DOHH2 (cell line): ENCODE results near the gene RHOBTB3.

Source experiments
- H3F3A ChIP-seq: fragments of 200-600 bp; sonication (generic), shearing (Covaris generic); 2 replicates; pipeline ENCODE4 v1.6.0; 2016; ENCODE audit warnings: antibody characterized with exemption, mild to moderate bottlenecking; ENCODE audit not compliant: control insufficient read depth, insufficient read depth
- H3K27ac ChIP-seq: fragments of 200-600 bp; sonication (generic); 2 replicates; pipeline ENCODE4 v1.5.1; 2014; ENCODE audit warnings: low read depth, mild to moderate bottlenecking, low read length, moderate library complexity
- H3K27me3 ChIP-seq: fragments of 200-600 bp; sonication (generic); 2 replicates; pipeline ENCODE4 v1.6.1; 2014; ENCODE audit warnings: mild to moderate bottlenecking, low read length, mixed read lengths; ENCODE audit not compliant: control insufficient read depth
- H3K36me3 ChIP-seq: fragments of 200-600 bp; sonication (generic); 2 replicates; pipeline ENCODE4 v1.6.1; 2014; ENCODE audit warnings: mild to moderate bottlenecking, low read length, moderate library complexity, mixed read lengths; ENCODE audit not compliant: control insufficient read depth
- H3K4me1 ChIP-seq: fragments of 200-600 bp; sonication (generic); 2 replicates; pipeline ENCODE4 v1.6.1; 2014; ENCODE audit warnings: mild to moderate bottlenecking, low read length, mixed read lengths; ENCODE audit not compliant: control insufficient read depth
- H3K4me2 ChIP-seq: fragments of 200-600 bp; sonication (generic); 2 replicates; pipeline ENCODE4 v1.6.0; 2014; ENCODE audit warnings: mild to moderate bottlenecking, low read length, moderate library complexity
- H3K4me3 ChIP-seq: fragments of 200-600 bp; sonication (generic); 2 replicates; pipeline ENCODE4 v1.5.1; 2014; ENCODE audit warnings: mild to moderate bottlenecking, low read length, mixed read lengths
- H3K79me2 ChIP-seq: fragments of 200-600 bp; sonication (generic); 2 replicates; pipeline ENCODE4 v1.6.1; 2014; ENCODE audit warnings: mild to moderate bottlenecking, low read length, mixed read lengths; ENCODE audit not compliant: control insufficient read depth
- H3K9me2 ChIP-seq: fragments of 200-600 bp; sonication (generic); replicated peaks from 2 replicates; pipeline ENCODE4 v1.6.1; 2014; ENCODE audit warnings: mild to moderate bottlenecking, low read length, mixed read lengths; ENCODE audit not compliant: control insufficient read depth
- H3K9me3 ChIP-seq: fragments of 200-600 bp; sonication (generic); 2 replicates; pipeline ENCODE4 v1.6.1; 2014; ENCODE audit warnings: antibody characterized with exemption, low read length, mixed read lengths; ENCODE audit not compliant: control insufficient read depth, insufficient read depth
- H4K20me1 ChIP-seq: fragments of 200-600 bp; sonication (generic); 2 replicates; pipeline ENCODE4 v1.6.0; 2014; ENCODE audit warnings: low read depth, mild to moderate bottlenecking, antibody characterized with exemption, low read length, moderate library complexity; ENCODE audit not compliant: control insufficient read depth, insufficient read depth
- CTCF ChIP-seq: fragments of 200-600 bp; sonication (generic); IDR thresholded peaks from one replicate; pipeline ENCODE4 v1.5.1; 2014; ENCODE audit warnings: antibody characterized with exemption, mild to moderate bottlenecking, low read depth, low read length; ENCODE audit not compliant: poor library complexity, severe bottlenecking
- EZH2phosphoT487 ChIP-seq: fragments of 200-600 bp; sonication (generic); IDR thresholded peaks from 2 replicates; pipeline ENCODE4 v1.6.1; 2017; ENCODE audit warnings: borderline replicate concordance, mild to moderate bottlenecking, antibody characterized with exemption, low read length, moderate library complexity, mixed read lengths

The RHOBTB3 gene

DNA sequence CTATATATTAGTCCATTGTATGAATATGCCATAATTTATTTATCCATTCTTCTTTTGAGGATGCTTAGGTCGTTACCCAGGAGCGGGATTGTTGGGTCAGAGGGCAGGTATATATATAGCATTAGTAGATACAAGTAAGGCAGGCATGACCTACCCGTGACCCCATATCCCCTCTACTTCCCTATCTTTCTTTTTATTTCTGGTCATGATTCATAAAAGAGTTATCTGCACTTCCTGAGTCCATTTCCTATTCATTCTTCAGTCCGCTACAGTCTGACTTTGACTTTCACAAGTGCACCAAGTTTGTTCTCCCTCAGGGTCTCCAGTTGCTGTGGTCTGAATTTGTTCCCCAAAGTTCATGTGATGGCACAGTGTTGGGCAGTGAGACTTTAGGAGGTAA, 6.9 kb downstream of the RHOBTB3 start:
- no peaks in the 10 kb centered on the region for H3K9me2 ChIP-seq
- no peaks in the 10 kb centered on the region for H3K9me3 ChIP-seq
- no peak overlapping the region for H3K4me3 ChIP-seq
- TF ChIP-seq EZH2phosphoT487 (no peak), CTCF (no peak)
- H3K27me3 ChIP-seq = peaks cover 29% of the 10 kb centered on the region
- H3F3A ChIP-seq = no peaks in the 10 kb centered on the region
- H3K36me3 ChIP-seq = no peaks in the 10 kb centered on the region
- no peaks in the 10 kb centered on the region for H4K20me1 ChIP-seq
- no peaks in the 10 kb centered on the region for H3K79me2 ChIP-seq
- H3K4me2 ChIP-seq = no peak overlapping the region
- H3K4me1 ChIP-seq = no peaks in the 10 kb centered on the region
- H3K27ac ChIP-seq = no peak overlapping the region

- no peaks in the 10 kb centered on the region for H3K79me2 ChIP-seq
- no peaks in the 10 kb centered on the region for H4K20me1 ChIP-seq
- H3K27me3 ChIP-seq = peaks cover 21% of the 10 kb centered on the region
- H3K36me3 ChIP-seq = no peaks in the 10 kb centered on the region
- no peaks in the 10 kb centered on the region for H3K9me2 ChIP-seq
- H3K4me1 ChIP-seq = no peaks in the 10 kb centered on the region
- H3K27ac ChIP-seq = no peak overlapping the region
- TF ChIP-seq EZH2phosphoT487 (no peak), CTCF (no peak)
- no peaks in the 10 kb centered on the region for H3K9me3 ChIP-seq
- H3F3A ChIP-seq = no peaks in the 10 kb centered on the region
- no peak overlapping the region for H3K4me2 ChIP-seq
- H3K4me3 ChIP-seq = no peak overlapping the region
Measured at GRCh38 chr5:95738834-95739233, 7.7 kb downstream of the RHOBTB3 start.

DNA sequence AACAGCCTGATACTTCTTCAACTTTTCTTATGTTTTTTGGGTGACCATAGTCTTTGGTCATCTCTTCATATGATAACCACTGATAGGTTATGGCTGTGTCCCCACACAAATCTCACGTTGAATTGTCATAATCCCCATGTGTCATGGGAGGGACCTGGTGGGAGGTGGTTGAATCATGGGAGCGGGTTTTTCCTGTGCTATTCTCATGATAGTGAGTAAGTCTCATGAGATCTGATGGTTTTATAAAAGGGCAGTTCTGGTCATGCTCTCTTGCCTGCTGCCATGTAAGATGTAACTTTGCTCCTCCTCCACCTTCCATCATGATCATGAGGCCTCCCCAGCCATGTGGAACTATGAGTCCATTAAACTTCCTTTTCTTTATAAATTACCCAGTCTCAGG, 8.7 kb downstream of the RHOBTB3 start:
- Histone ChIP-seq H3K79me2 (no peaks in the 10 kb centered on the region), H3K4me3 (no peak overlapping the region), H3K27ac (no peak overlapping the region), H3K4me2 (no peak overlapping the region), H3K27me3 (peaks cover 13% of the 10 kb centered on the region), H3K9me3 (no peaks in the 10 kb centered on the region), H3K9me2 (no peaks in the 10 kb centered on the region), H3F3A (no peaks in the 10 kb centered on the region), H4K20me1 (no peaks in the 10 kb centered on the region), H3K36me3 (no peaks in the 10 kb centered on the region), H3K4me1 (no peaks in the 10 kb centered on the region)
- no peak for TF ChIP-seq EZH2phosphoT487
- no peak for TF ChIP-seq CTCF

DNA sequence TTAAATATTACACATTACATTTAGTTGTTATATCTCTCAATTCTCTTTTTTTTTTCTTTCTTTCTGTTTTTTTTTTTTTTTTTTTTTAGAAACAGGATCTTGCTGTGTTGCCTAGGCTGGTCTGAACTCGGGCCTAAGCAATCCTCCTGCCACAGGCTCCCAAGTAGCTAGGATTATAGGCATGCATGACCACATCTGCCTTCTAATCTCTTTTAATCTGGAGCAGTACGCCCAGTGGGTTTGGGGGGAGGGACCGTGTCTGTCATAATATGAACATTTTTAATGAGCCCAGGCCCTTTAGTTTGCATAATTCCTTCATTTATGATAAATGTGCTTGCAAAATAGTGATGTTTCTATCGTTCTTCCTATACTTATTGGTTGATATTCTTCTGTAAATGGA, 10.3 kb downstream of the RHOBTB3 start:
- H3K4me1 ChIP-seq = no peaks in the 10 kb centered on the region
- no peak overlapping the region for H3K4me3 ChIP-seq
- no peaks in the 10 kb centered on the region for H3K36me3 ChIP-seq
- no peaks in the 10 kb centered on the region for H3F3A ChIP-seq
- no peaks in the 10 kb centered on the region for H3K79me2 ChIP-seq
- no peaks in the 10 kb centered on the region for H3K9me2 ChIP-seq
- H3K27ac ChIP-seq = no peak overlapping the region
- no peaks in the 10 kb centered on the region for H4K20me1 ChIP-seq
- TF ChIP-seq CTCF = no peak
- no peak for TF ChIP-seq EZH2phosphoT487
- no peak overlapping the region for H3K4me2 ChIP-seq
- peaks cover 7% of the 10 kb centered on the region; the same call in 1 of the 2 replicates for H3K27me3 ChIP-seq
- H3K9me3 ChIP-seq = no peaks in the 10 kb centered on the region
